PC-3 (cell line): ENCODE results near the gene PCDHGA7. TPM values are rescaled to one million over a fixed set of nuclear protein-coding genes. Genes with fewer than 3 reads are reported as not detected.

Source experiments
- ATAC-seq: fragments of 200-7000 bp; cut with Tn5 transposase; 2 replicates; pipeline ENCODE4 v1.9.1; 2020; ENCODE audit warnings: mild to moderate bottlenecking, moderate library complexity
- BruUV-seq: library from RNA; stranded (reverse); fragments of 400-500 nt; replicated peaks from 2 replicates; lab custom pipeline; 2021; lab: Mats Ljungman, UMichigan
- CTCF ChIA-PET: fragments of 300-600 bp; sonication (Branson Sonifier 250); formaldehyde crosslinking; loops from one replicate; lab custom pipeline; 2022; ENCODE audit warnings: antibody characterized with exemption; lab: Charles Lee
- POLR2A ChIA-PET: fragments of 300-600 bp; sonication (Branson Sonifier 250); formaldehyde crosslinking; loops from one replicate; lab custom pipeline; 2022; ENCODE audit warnings: antibody characterized with exemption; ENCODE audit not compliant: unreplicated experiment; lab: Charles Lee
- DNase-seq: peaks from one replicate; pipeline ENCODE4 v3.0.0-alpha.2; 2015
- H2AFZ ChIP-seq: fragments of 300-600 bp; sonication (generic); 2 replicates; pipeline ENCODE4 v1.6.0; 2016; ENCODE audit warnings: antibody characterized with exemption, low read length
- H3F3A ChIP-seq: fragments of 300-600 bp; sonication (generic); one replicate; pipeline ENCODE4 v1.6.0; 2017; ENCODE audit warnings: antibody characterized with exemption, low read length, control low read depth, mild to moderate bottlenecking; ENCODE audit not compliant: unreplicated experiment
- H3K27ac ChIP-seq: fragments of 300-600 bp; sonication (generic); 2 replicates; pipeline ENCODE4 v1.5.1; 2016; ENCODE audit warnings: mild to moderate bottlenecking, low read length
- H3K27me3 ChIP-seq: fragments of 300-600 bp; sonication (generic); 2 replicates; pipeline ENCODE4 v1.6.1; 2016; ENCODE audit warnings: low read length, mixed read lengths
- H3K36me3 ChIP-seq: fragments of 300-600 bp; sonication (generic); 2 replicates; pipeline ENCODE4 v1.6.1; 2016; ENCODE audit warnings: low read depth, mixed run types, low read length, mixed read lengths
- H3K4me1 ChIP-seq: fragments of 300-600 bp; sonication (generic); 2 replicates; pipeline ENCODE4 v1.5.1; 2016; ENCODE audit warnings: low read length; ENCODE audit not compliant: insufficient read depth
- H3K4me2 ChIP-seq: fragments of 300-600 bp; sonication (generic); 2 replicates; pipeline ENCODE4 v1.6.0; 2016; ENCODE audit warnings: low read length
- H3K4me3 ChIP-seq: fragments of 300-600 bp; sonication (generic); 2 replicates; pipeline ENCODE4 v1.5.1; 2016; ENCODE audit warnings: mild to moderate bottlenecking, low read length, mixed read lengths
- H3K79me2 ChIP-seq: fragments of 300-600 bp; sonication (generic); 2 replicates; pipeline ENCODE4 v1.6.1; 2017; ENCODE audit warnings: low read length, mixed read lengths
- H3K9ac ChIP-seq: fragments of 300-600 bp; sonication (generic); 2 replicates; pipeline ENCODE4 v1.6.0; 2016; ENCODE audit warnings: mild to moderate bottlenecking, low read length
- H3K9me2 ChIP-seq: fragments of 300-600 bp; sonication (generic); replicated peaks from 2 replicates; pipeline ENCODE4 v1.6.1; 2016; ENCODE audit warnings: mixed run types, low read length, mixed read lengths
- H3K9me3 ChIP-seq: fragments of 300-600 bp; sonication (generic); 2 replicates; pipeline ENCODE4 v1.6.1; 2016; ENCODE audit warnings: low read length, mixed read lengths
- H4K20me1 ChIP-seq: fragments of 300-600 bp; sonication (generic); 2 replicates; pipeline ENCODE4 v1.6.1; 2016; ENCODE audit warnings: low read length, mixed read lengths
- EZH2 ChIP-seq: fragments of 300-600 bp; sonication (generic); IDR thresholded peaks from one replicate; pipeline ENCODE4 v1.6.1; 2017; ENCODE audit warnings: antibody characterized with exemption, mild to moderate bottlenecking, low read length; ENCODE audit not compliant: unreplicated experiment
- EZH2phosphoT487 ChIP-seq: fragments of 300-600 bp; sonication (generic); IDR thresholded peaks from 2 replicates; pipeline ENCODE4 v1.6.1; 2018; ENCODE audit warnings: mild to moderate bottlenecking, antibody characterized with exemption, low read length, borderline replicate concordance
- intact Hi-C: fragments of 100-400 bp; cut with micrococcal nuclease; formaldehyde crosslinking; loops from 2 replicates; pipeline ENCODE4 v1.9.0; 2023
- total RNA-seq: library from RNA; depleted of rRNA; stranded (reverse); fragments of >200 nt; gene quantifications from 2 replicates; pipeline ENCODE4 v1.2.3, GENCODE V29; 2014
- TF ChIP-seq, protein P1 (sequence below): fragments of 300-600 bp; sonication (generic); conservative IDR thresholded peaks from 2 replicates; pipeline ENCODE4 v1.5.1; 2017; ENCODE audit warnings: antibody characterized with exemption, low read depth, mild to moderate bottlenecking, low read length

Gene PCDHGA7
- total RNA-seq, 1 experiment from 2014 or later, result 0.51 TPM

DNA sequence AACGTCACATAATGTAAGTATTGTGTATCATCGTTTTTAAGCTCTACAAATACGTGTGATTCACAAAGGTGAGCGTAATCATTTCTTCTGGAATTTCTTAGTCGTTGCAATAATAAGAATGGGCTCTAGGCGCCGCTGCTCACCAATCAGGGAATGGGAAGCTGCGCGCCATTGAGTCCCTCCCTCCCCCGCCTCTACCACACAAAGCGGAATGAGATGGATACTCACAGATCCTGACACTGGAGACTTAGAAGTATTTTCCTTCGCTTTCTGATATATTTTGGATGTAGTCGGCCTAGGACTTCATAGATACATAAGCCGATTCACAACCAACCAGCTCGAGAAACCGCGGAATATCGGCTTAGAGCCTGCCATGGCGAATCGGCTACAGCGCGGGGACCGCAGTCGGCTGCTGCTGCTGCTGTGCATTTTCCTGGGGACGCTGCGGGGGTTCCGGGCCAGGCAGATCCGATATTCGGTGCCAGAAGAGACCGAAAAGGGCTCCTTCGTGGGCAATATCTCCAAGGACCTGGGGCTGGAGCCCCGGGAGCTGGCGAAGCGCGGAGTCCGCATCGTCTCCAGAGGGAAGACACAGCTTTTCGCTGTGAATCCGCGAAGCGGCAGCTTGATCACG, 38.4 kb downstream of the PCDHGA7 start, which contains the start of gene PCDHGA11:
Gene PCDHGA11 (plus strand): TSS at position 197 of the 634 bp plus-strand sequence. CDS start 177 bp downstream, at position 374.
- ATAC-seq (no peak), DNase-seq (no peak)
- no peak for TF ChIP-seq EZH2
- TF ChIP-seq, protein P1, sequence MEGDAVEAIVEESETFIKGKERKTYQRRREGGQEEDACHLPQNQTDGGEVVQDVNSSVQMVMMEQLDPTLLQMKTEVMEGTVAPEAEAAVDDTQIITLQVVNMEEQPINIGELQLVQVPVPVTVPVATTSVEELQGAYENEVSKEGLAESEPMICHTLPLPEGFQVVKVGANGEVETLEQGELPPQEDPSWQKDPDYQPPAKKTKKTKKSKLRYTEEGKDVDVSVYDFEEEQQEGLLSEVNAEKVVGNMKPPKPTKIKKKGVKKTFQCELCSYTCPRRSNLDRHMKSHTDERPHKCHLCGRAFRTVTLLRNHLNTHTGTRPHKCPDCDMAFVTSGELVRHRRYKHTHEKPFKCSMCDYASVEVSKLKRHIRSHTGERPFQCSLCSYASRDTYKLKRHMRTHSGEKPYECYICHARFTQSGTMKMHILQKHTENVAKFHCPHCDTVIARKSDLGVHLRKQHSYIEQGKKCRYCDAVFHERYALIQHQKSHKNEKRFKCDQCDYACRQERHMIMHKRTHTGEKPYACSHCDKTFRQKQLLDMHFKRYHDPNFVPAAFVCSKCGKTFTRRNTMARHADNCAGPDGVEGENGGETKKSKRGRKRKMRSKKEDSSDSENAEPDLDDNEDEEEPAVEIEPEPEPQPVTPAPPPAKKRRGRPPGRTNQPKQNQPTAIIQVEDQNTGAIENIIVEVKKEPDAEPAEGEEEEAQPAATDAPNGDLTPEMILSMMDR, result no peak; the same call in 1 of the 2 replicates
- TF ChIP-seq EZH2phosphoT487, result no peak
- no TSS peak for BruUV-seq
- H3K9me2 ChIP-seq, result no peaks in the 10 kb centered on the region
- H3F3A ChIP-seq, result no peaks in the 10 kb centered on the region
- no peaks in the 10 kb centered on the region for H3K79me2 ChIP-seq
- no peak within 1 kb of the TSS for H3K27ac ChIP-seq
- H2AFZ ChIP-seq, result no peak within 1 kb of the TSS
- H3K4me3 ChIP-seq, result no peak within 1 kb of the TSS
- H3K9me3 ChIP-seq, result no peaks in the 10 kb centered on the region
- H3K36me3 ChIP-seq, result no peaks in the 10 kb centered on the region; the same call in 1 of the 2 replicates
- H4K20me1 ChIP-seq, result no peaks in the 10 kb centered on the region
- intact Hi-C loops, result no loop called here
- ChIA-PET POLR2A (no interaction called here), CTCF (interaction anchor here (0.6 kb wide), 1 partner anchor 250 kb away, joined by 3 read pairs; no protein-coding TSS in a partner anchor)
- no peaks in the 10 kb centered on the region for H3K27me3 ChIP-seq
- no peak within 1 kb of the TSS for H3K4me2 ChIP-seq
- no peak within 1 kb of the TSS for H3K9ac ChIP-seq
- H3K4me1 ChIP-seq, result no peaks in the 10 kb centered on the region

DNA sequence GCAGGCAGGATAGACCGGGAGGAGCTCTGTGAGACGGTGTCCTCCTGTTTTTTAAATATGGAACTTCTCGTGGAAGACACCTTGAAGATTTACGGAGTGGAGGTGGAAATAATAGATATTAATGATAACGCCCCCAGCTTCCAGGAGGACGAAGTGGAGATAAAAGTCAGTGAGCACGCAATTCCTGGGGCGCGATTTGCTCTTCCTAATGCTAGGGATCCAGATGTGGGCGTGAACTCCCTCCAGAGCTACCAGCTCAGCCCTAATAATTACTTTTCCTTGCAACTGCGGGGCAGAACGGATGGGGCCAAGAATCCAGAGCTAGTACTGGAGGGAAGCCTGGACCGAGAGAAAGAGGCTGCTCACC, 38.9 kb downstream of the PCDHGA7 start:
- intact Hi-C loops, result no loop called here
- Histone ChIP-seq H2AFZ (no peak overlapping the region), H3K27ac (no peak overlapping the region), H3K36me3 (no peaks in the 10 kb centered on the region; the same call in 1 of the 2 replicates), H3K4me2 (no peak overlapping the region), H3F3A (no peaks in the 10 kb centered on the region), H3K4me1 (no peaks in the 10 kb centered on the region), H3K4me3 (no peak overlapping the region), H3K9me3 (no peaks in the 10 kb centered on the region), H3K79me2 (no peaks in the 10 kb centered on the region), H3K27me3 (no peaks in the 10 kb centered on the region), H3K9me2 (no peaks in the 10 kb centered on the region), H3K9ac (no peak overlapping the region), H4K20me1 (no peaks in the 10 kb centered on the region)
- TF ChIP-seq EZH2 (no peak), EZH2phosphoT487 (no peak)
- TF ChIP-seq, protein P1, result no peak
- ATAC-seq (no peak), DNase-seq (no peak)
- CTCF ChIA-PET, result interaction anchor here (0.6 kb wide), 1 partner anchor 250 kb away, joined by 3 read pairs; no protein-coding TSS in a partner anchor
- no TSS peak for BruUV-seq
- POLR2A ChIA-PET, result no interaction called here

DNA sequence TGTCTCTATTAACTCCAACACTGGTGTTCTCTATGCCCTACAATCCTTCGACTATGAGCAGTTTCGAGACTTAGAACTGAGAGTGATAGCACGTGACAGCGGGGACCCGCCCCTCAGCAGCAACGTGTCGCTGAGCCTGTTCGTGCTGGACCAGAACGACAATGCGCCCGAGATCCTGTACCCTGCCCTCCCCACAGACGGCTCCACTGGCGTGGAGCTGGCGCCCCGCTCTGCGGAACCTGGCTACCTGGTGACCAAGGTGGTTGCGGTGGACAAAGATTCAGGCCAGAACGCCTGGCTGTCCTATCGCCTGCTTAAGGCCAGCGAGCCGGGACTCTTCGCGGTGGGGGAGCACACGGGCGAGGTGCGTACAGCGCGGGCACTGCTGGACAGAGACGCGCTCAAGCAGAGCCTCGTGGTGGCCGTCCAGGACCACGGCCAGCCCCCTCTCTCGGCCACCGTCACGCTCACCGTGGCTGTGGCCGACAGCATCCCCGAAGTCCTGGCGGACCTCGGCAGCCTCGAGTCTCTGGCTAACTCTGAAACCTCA, 40.3 kb downstream of the PCDHGA7 start:
- Histone ChIP-seq H3K36me3 (no peaks in the 10 kb centered on the region; the same call in 1 of the 2 replicates), H3K27ac (no peak overlapping the region), H3K9me2 (no peaks in the 10 kb centered on the region), H3K9ac (no peak overlapping the region), H3K4me2 (no peak overlapping the region), H4K20me1 (no peaks in the 10 kb centered on the region), H2AFZ (no peak overlapping the region), H3K27me3 (no peaks in the 10 kb centered on the region), H3K79me2 (no peaks in the 10 kb centered on the region), H3K4me1 (no peaks in the 10 kb centered on the region), H3K9me3 (no peaks in the 10 kb centered on the region), H3F3A (no peaks in the 10 kb centered on the region), H3K4me3 (no peak overlapping the region)
- DNase-seq (no peak), ATAC-seq (no peak)
- no TSS peak for BruUV-seq
- CTCF ChIA-PET, result no interaction called here
- POLR2A ChIA-PET, result no interaction called here
- intact Hi-C loops, result no loop called here
- TF ChIP-seq, protein P1, result no peak
- TF ChIP-seq EZH2phosphoT487 (no peak), EZH2 (no peak)
